ENCODE data around the gene ANXA4. TPM values are rescaled to one million over a fixed set of nuclear protein-coding genes. Genes with fewer than 3 reads are reported as not detected.
"Not testable (repeated sequence)": the region's sequence is repeated elsewhere in the genome, so short reads cannot be mapped to it uniquely, and the experiment has no call there.

Gene ANXA4
- polyA plus RNA-seq, 3 donors = 230 to 308 (median 240) TPM

DNA sequence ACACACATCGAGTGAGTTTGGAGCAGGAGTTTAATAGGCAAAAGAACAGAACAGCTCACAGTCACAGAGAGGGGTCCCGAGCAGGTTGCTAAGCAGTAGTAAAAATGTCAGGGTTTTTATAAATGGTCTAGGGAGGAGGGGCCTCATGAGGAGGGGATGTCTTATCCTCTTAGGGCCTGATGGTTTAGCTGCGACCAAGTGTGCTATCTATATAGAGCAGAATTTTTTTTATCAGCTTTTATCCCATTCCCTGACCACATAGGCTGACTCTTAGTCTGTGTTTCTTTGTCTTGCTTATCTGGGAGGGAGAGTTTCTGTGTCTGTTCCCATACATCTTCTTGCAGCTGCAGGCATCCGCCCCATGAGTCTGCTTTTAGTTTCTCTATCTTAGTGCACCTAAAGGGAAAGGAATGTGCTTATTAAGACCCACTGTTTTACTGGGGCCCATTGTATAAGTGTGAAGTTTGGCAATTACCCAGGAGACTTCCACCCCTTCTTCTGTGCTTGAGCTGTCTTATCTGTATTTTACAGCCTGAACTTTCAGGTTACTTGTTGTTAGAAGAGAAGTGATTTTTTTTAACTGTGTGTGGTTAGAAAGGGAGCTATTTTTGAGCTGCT is 57.1 kb downstream of the ANXA4 start:
- DNase-seq (ENCODE audit: low read depth in 3 of 3, low spot score in 2 of 3) = no peak

GRCh38 chr2:69801745-69802290 is 59.9 kb downstream of the ANXA4 start:
- no peak for DNase-seq (ENCODE audit: low read depth in 3 of 3, low spot score in 2 of 3)

DNA sequence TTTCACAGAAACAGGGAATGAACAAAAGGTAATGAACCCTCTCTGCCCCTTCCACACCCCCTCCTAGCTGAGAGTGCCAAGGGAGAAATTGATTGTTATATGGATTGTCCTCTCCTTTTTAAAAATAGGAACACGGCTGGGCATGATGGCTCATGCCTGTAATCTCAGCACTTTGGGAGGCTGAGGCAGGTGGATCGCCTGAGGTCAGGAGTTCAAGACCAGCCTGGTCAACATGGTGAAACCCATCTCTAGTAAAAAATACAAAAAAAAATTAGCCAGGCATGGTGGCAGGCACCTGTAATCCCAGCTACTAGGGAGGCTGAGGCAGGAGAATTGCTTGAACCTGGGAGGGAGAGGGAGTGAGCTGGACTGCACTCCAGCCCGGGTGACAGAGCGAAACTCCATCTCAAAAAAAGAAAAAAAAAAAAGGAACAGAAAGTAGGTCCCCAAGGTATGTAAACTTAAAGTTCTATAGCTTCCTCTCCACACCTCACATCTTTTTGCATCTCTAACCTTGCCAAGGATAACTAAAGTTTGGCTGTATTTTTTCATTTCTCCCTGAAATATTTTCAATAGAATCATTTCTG is 60.9 kb downstream of the ANXA4 start:
- not testable (repeated sequence) for DNase-seq (ENCODE audit: low read depth in 3 of 3, low spot score in 2 of 3)

DNA sequence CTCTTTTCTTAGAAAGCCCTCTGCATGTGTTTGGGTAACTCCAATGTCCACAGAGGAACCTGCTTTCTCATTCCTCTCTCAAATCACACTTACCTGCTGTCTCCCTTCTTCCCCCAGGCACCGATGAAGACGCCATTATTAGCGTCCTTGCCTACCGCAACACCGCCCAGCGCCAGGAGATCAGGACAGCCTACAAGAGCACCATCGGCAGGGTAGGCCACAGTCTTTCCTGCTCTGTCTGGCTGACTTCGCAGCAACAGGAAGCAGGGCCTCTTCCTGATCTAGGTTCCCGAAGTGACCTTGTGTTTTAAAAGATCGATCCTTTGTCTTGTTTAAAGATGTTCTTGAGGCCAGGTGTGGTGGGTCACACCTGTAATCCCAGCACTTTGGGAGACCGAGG is 62.5 kb downstream of the ANXA4 start:
- no peak for DNase-seq (ENCODE audit: low read depth in 3 of 3, low spot score in 2 of 3)

DNA sequence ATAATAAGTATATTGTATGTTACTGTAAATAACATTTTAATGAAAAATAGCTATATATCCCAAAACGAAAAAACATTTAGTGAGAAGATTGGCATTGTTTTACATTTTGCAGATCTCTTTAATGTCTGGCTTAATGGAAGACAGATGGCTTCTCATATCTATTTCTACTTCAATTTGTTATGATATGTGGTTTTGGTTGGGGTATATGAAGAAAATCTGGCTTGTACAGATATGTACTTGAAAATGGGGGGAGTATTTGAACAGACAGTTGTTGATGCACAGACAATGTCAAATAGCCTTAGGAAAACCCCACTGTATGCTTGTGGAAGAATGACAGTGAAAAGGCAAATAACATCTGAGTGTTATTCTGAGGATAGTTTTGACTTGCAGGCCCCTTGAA is 64.0 kb downstream of the ANXA4 start:
- DNase-seq (ENCODE audit: low read depth in 3 of 3, low spot score in 2 of 3) = no peak

GRCh38 chr2:69807821-69808540 is 66.0 kb downstream of the ANXA4 start:
- no peak for DNase-seq (ENCODE audit: low read depth in 3 of 3, low spot score in 2 of 3)

GRCh38 chr2:69810550-69810949 is 68.6 kb downstream of the ANXA4 start:
- no peak for DNase-seq (ENCODE audit: low read depth in 3 of 3, low spot score in 2 of 3)

GRCh38 chr2:69811018-69811417 is 69.1 kb downstream of the ANXA4 start:
- no peak for DNase-seq (ENCODE audit: low read depth in 3 of 3, low spot score in 2 of 3)

GRCh38 chr2:69811591-69811990 is 69.7 kb downstream of the ANXA4 start:
- no peak for DNase-seq (ENCODE audit: low read depth in 3 of 3, low spot score in 2 of 3)

GRCh38 chr2:69815717-69816116 is 73.8 kb downstream of the ANXA4 start:
- DNase-seq (ENCODE audit: low read depth in 3 of 3, low spot score in 2 of 3) = no peak

GRCh38 chr2:69816923-69817542 is 75.1 kb downstream of the ANXA4 start:
- DNase-seq (ENCODE audit: low read depth in 3 of 3, low spot score in 2 of 3) = peak in 1 of 3 donors; percentile 67

DNA sequence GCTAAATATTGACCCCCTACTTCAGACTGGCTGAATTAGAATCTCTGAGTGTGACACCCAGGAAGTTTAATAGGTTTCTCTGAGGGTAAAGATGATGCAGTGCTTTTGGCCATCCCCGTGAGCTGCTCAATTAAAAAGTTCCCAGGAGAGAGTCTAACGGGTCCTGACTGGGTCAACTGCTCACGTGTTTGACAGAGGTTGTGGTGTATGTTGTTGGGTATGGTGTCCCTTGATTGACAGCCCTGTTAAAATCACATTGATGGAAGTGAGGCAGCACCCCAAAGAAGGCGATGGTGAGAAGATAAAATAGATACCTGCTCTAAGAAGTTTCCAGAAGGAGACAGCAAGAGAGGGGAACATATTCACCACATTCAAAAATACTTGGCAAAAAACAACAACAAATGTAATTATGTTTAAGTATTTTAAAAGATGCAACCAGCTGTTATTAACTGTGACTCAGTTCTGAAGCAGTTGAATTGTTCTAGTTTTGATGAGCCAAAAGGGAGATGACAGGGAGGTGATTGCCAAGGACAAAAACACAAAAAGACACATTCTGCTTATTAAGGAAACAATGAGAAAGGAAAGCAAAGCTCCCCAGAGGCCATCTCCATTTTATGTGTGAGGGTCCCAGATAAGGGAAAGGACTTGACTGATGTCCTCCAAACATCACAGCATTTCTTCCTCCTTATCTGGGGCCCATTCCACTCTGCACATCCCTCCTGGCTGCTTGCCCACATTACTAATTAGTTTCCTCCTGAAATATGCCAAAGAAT is 76.0 kb downstream of the ANXA4 start:
- no peak for DNase-seq (ENCODE audit: low read depth in 3 of 3, low spot score in 2 of 3)

GRCh38 chr2:69827796-69828540 is 86.0 kb downstream of the ANXA4 start:
- no peak for DNase-seq (ENCODE audit: low read depth in 3 of 3, low spot score in 2 of 3)

GRCh38 chr2:69828938-69829255 is 87.0 kb downstream of the ANXA4 start:
- DNase-seq (ENCODE audit: low read depth in 3 of 3, low spot score in 2 of 3) = peak in 1 of 3 donors; percentile 64

DNA sequence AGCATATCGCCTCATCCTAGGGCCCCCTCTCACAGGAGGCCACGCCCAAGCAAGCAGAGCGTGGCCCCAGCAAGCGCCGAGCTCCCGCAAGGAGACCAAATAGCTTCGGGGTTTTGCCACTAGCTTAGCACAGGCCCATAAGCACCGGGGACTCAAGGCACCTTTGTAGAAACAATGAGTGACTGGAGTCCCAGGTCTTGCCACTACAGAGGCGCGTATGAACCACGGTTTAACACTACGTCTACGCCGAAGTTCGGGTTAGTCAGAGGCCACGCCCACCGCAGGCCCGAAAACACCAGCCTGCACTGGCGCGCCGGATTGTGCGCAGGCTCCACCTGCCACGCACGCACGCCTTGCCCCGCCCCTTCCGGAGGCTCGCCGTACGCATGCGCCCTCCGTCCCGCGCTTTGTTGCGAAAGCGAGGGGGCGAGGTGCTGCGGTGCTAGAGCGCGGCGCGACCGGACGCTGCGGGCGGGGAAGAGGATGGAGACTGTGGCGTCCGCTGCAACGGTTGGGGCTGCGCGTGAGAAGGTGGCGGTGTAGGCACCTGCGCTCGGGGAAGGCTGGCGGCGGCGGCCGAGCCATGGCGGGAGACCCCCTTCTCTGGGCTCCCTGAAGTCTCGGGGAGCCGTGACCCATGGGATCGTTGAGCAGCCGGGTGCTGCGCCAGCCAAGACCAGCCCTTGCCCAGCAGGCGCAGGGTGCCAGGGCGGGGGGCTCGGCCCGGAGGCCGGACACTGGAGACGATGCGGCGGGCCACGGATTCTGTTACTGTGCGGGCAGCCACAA is 87.5 kb downstream of the ANXA4 start, which contains the start of gene GMCL1:
Gene GMCL1 (plus strand): TSS at position 405 of the 789 bp plus-strand sequence. CDS start 233 bp downstream, at position 638.
- peak; percentile 93 to 95 (median 93) for DNase-seq (ENCODE audit: low read depth in 3 of 3, low spot score in 2 of 3)

DNA sequence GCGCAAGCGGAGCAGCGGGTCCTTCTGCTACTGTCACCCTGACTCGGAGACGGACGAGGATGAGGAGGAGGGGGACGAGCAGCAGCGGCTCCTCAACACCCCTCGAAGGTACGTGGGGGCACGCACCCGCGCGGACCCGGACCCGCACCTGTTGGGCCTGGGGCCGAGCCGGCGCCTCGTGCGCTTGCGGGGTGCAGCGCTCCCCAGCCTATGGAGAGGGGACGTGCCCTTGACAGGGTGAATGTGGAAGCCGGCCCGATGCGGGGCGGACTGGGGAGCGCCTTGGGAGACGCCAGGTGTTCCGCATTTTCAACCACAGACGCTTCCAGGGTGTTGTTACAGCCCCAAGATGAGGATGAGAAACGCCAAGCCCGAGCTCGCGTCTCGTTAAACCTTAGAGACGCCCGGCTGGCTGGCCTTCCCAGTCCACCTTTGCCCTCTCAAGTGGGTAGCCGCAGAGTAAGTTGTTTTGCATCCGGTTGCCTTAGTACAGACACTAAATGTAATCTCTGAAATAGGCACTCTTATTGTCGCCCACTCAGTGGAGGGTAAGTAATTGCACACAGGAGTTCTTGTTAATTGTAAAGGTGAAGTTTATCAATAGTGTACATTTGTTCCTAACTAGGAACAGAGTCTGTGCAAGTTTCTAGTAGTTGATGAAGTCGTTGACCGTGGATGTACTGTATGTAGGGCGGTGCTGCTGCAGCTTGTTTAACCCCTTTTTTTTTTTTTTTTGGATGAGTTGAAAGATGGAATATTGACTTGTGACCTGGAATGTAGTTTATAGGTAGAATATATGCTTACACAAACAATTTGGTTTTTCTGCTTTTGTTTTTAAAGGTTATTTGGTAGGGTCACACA is 88.3 kb downstream of the ANXA4 start:
- DNase-seq (ENCODE audit: low read depth in 3 of 3, low spot score in 2 of 3) = no peak

- not testable (repeated sequence) for DNase-seq (ENCODE audit: low read depth in 3 of 3, low spot score in 2 of 3)
These were observed 88.9 kb downstream of the ANXA4 start for GRCh38 chr2:69830906-69831241.

GRCh38 chr2:69831354-69831905 is 89.5 kb downstream of the ANXA4 start:
- DNase-seq (ENCODE audit: low read depth in 3 of 3, low spot score in 2 of 3) = no peak
